Hematopoietic multipotent progenitor cell treated with erythropoietin and hydrocortisone succinate and interleukin-3 and kit ligand, for 17 days (in vitro differentiated cells): ENCODE measurements around the gene SSBP3.

Experiments used
- DNase-seq: peaks from one replicate; pipeline ENCODE4 v3.0.0-alpha.2; 2015; ENCODE audit warnings: low spot score

SSBP3 gene

DNA sequence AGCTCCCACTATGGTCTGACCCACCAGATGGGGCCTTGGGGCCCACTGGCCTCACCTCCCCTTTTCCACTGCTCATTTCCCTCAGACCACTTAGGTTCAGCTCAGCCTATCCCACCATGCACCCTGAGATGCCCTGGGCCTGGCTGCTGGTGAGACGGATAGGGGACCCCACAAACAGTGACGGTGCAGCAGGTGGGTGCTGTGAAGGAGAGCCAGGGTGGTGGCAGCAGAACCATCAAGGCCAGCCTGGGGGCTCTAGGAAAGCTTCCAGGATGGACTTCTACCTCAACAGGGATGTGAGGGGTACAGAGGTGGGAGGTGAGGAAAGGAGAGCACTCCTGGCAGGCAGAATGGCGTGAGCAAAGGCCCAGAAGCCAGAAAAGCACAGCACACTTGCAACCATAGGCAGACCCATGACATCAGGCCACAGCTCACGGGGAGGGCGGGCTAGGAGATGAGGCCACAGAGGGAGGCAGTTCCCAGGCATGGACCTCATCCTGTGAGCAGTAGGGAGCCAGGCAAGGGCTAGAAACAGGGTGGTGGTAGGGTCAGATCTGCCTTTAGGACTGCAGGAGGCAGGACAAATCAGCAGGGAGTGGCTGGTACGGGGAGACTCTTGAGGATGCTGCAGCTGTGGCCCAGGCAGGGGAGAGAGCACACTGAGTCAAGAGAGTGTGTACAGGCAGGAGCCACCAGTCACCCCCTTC lies 229.4 kb downstream of the SSBP3 start:
- no peak for DNase-seq
